ENCODE data around the gene BMP5. TPM values are rescaled to one million over a fixed set of nuclear protein-coding genes. Genes with fewer than 3 reads are reported as not detected.

The BMP5 gene
- total RNA-seq, 4 donors from 2014 or later = 1.8 to 5.6 (median 3.4) TPM

- Histone ChIP-seq H3K36me3 (no peaks in the 10 kb centered on the region), H3K9me3 (no peaks in the 10 kb centered on the region), H3K4me3 (no peak overlapping the region), H3K27ac (no peak overlapping the region), H3K27me3 (no peaks in the 10 kb centered on the region), H3K4me1 (no peaks in the 10 kb centered on the region)
- TF ChIP-seq POLR2A (IDR thresholded peaks at IDR 0.05) = no peak
- no peak for DNase-seq
- intact Hi-C loops (cut with DNase I; ENCODE audit: low total_unique reads) (no loop called here), in situ Hi-C loops (cut with MboI; ENCODE audit: low pct_ligation_motif_present in 1 of 4, low pct_unique_long_range_greater_than_20kb in 1 of 4, low sequenced_read_pairs in 3 of 4) (no loop called here)
- WGBS, 2 donors (ENCODE audit: low coverage in 1 of 2) = 74 to 91% methylated on average over 6 of the region's 6 CpGs
These were observed 90.1 kb downstream of the BMP5 start for GRCh38 chr6:55785273-55785672.

GRCh38 chr6:55782275-55782674 lies 93.1 kb downstream of the BMP5 start:
- Histone ChIP-seq H3K4me1 (no peaks in the 10 kb centered on the region), H3K36me3 (no peaks in the 10 kb centered on the region), H3K4me3 (no peak overlapping the region), H3K9me3 (no peaks in the 10 kb centered on the region), H3K27ac (no peak overlapping the region), H3K27me3 (no peaks in the 10 kb centered on the region)
- 69 to 70% methylated on average over 2 of the region's 2 CpGs for WGBS, 2 donors (ENCODE audit: low coverage in 1 of 2)
- TF ChIP-seq EP300 (IDR thresholded peaks at IDR 0.05; ENCODE audit: low read depth) (no peak), POLR2A (IDR thresholded peaks at IDR 0.05) (no peak), CTCF (IDR thresholded peaks at IDR 0.05) (no peak), POLR2AphosphoS5 (IDR thresholded peaks at IDR 0.05) (no peak)
- DNase-seq = no peak
- intact Hi-C loops (cut with DNase I; ENCODE audit: low total_unique reads) = no loop called here
- in situ Hi-C loops (cut with MboI; ENCODE audit: low pct_ligation_motif_present in 1 of 4, low pct_unique_long_range_greater_than_20kb in 1 of 4, low sequenced_read_pairs in 3 of 4) = no loop called here

- Histone ChIP-seq H3K4me3 (no peak overlapping the region), H3K27me3 (no peaks in the 10 kb centered on the region), H3K36me3 (no peaks in the 10 kb centered on the region), H3K27ac (no peak overlapping the region), H3K9me3 (no peaks in the 10 kb centered on the region), H3K4me1 (no peaks in the 10 kb centered on the region)
- intact Hi-C loops (cut with DNase I; ENCODE audit: low total_unique reads) (no loop called here), in situ Hi-C loops (cut with MboI; ENCODE audit: low pct_ligation_motif_present in 1 of 4, low pct_unique_long_range_greater_than_20kb in 1 of 4, low sequenced_read_pairs in 3 of 4) (no loop called here)
- TF ChIP-seq EP300 (IDR thresholded peaks at IDR 0.05; ENCODE audit: low read depth) (no peak), CTCF (IDR thresholded peaks at IDR 0.05) (no peak), POLR2A (IDR thresholded peaks at IDR 0.05) (no peak), POLR2AphosphoS5 (IDR thresholded peaks at IDR 0.05) (no peak)
- no peak for DNase-seq
- 72% methylated on average over 2 of the region's 2 CpGs for WGBS, 2 donors (ENCODE audit: low coverage in 1 of 2)
These were observed 96.7 kb downstream of the BMP5 start for GRCh38 chr6:55778705-55779104.

GRCh38 chr6:55777469-55777868 lies 97.9 kb downstream of the BMP5 start:
- in situ Hi-C loops (cut with MboI; ENCODE audit: low pct_ligation_motif_present in 1 of 4, low pct_unique_long_range_greater_than_20kb in 1 of 4, low sequenced_read_pairs in 3 of 4) = no loop called here

More at GRCh38 chr6:55777469-55777868, 97.9 kb downstream of the BMP5 start:
- H3K9me3 ChIP-seq = no peaks in the 10 kb centered on the region
- DNase-seq = no peak
- 88 to 93% methylated on average over 1 of the region's 1 CpG for WGBS, 2 donors (ENCODE audit: low coverage in 1 of 2)
- no peak for TF ChIP-seq CTCF (IDR thresholded peaks at IDR 0.05)
- no peak for TF ChIP-seq POLR2A (IDR thresholded peaks at IDR 0.05)
- no peak for TF ChIP-seq EP300 (IDR thresholded peaks at IDR 0.05; ENCODE audit: low read depth)
- TF ChIP-seq POLR2AphosphoS5 (IDR thresholded peaks at IDR 0.05) = no peak
- intact Hi-C loops (cut with DNase I; ENCODE audit: low total_unique reads) = no loop called here
- H3K27ac ChIP-seq = no peak overlapping the region
- no peaks in the 10 kb centered on the region for H3K27me3 ChIP-seq
- no peaks in the 10 kb centered on the region for H3K36me3 ChIP-seq
- no peak overlapping the region for H3K4me3 ChIP-seq
- no peaks in the 10 kb centered on the region for H3K4me1 ChIP-seq
